AG09309 (cell line): ENCODE results near the gene LDHA.

Experiments used
- DNase-seq: peaks from one replicate; pipeline ENCODE4 v3.0.0-alpha.2; 2010; ENCODE audit warnings: low read depth
- H3K4me3 ChIP-seq: 2 replicates; pipeline ENCODE4 v1.5.1; 2011; ENCODE audit warnings: mild to moderate bottlenecking, low read depth, low read length, moderate library complexity; ENCODE audit not compliant: control insufficient read depth
- TF ChIP-seq, protein P1 (sequence below): IDR thresholded peaks from 2 replicates; pipeline ENCODE4 v1.5.1; 2011; ENCODE audit warnings: mild to moderate bottlenecking, low read depth, low read length, inconsistent platforms; ENCODE audit not compliant: insufficient read depth, control insufficient read depth; ENCODE audit errors: missing control alignments

Gene LDHA

DNA sequence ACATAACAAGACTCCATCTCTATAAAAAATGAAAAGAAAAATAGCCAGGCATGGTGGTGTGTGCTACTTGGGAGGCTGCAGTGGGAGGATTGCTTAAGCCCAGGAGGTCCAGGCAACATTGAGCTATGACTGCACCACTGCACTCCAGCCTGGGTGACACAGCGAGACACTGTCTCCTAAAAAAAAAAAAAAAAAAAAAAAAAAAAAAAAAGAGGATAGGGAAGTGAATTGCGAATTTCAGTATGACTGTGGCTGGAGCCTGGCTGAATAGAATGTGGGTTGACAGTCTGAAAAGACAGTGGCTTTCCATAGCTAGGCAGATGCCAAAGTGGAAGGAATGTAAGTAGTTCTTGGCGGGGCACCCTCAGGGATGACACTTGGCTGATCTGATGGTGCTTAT is 54.9 kb downstream of the LDHA start:
- H3K4me3 ChIP-seq: no peak overlapping the region
- no peak for DNase-seq
- TF ChIP-seq, protein P1, sequence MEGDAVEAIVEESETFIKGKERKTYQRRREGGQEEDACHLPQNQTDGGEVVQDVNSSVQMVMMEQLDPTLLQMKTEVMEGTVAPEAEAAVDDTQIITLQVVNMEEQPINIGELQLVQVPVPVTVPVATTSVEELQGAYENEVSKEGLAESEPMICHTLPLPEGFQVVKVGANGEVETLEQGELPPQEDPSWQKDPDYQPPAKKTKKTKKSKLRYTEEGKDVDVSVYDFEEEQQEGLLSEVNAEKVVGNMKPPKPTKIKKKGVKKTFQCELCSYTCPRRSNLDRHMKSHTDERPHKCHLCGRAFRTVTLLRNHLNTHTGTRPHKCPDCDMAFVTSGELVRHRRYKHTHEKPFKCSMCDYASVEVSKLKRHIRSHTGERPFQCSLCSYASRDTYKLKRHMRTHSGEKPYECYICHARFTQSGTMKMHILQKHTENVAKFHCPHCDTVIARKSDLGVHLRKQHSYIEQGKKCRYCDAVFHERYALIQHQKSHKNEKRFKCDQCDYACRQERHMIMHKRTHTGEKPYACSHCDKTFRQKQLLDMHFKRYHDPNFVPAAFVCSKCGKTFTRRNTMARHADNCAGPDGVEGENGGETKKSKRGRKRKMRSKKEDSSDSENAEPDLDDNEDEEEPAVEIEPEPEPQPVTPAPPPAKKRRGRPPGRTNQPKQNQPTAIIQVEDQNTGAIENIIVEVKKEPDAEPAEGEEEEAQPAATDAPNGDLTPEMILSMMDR: no peak

DNA sequence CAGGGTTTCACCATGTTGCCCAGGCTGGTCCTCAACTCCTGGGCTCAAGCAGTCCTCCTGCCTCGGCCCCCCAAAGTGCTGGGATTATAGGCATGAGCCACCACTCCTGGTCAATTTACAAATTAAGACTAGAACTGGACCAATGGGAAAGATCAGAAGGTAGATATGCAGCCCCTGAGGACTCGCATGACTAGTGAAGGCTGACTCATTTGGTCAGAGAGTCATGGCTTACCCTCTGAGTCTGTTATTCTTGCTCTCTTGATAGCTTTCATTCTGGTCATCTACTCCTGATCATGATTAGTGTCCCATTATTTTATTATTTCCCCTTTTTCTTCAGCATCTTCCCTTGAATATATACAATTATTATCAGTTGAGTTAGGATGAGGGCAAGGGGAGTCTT is 58.6 kb downstream of the LDHA start:
- H3K4me3 ChIP-seq: no peak overlapping the region
- TF ChIP-seq, protein P1: no peak
- no peak for DNase-seq

DNA sequence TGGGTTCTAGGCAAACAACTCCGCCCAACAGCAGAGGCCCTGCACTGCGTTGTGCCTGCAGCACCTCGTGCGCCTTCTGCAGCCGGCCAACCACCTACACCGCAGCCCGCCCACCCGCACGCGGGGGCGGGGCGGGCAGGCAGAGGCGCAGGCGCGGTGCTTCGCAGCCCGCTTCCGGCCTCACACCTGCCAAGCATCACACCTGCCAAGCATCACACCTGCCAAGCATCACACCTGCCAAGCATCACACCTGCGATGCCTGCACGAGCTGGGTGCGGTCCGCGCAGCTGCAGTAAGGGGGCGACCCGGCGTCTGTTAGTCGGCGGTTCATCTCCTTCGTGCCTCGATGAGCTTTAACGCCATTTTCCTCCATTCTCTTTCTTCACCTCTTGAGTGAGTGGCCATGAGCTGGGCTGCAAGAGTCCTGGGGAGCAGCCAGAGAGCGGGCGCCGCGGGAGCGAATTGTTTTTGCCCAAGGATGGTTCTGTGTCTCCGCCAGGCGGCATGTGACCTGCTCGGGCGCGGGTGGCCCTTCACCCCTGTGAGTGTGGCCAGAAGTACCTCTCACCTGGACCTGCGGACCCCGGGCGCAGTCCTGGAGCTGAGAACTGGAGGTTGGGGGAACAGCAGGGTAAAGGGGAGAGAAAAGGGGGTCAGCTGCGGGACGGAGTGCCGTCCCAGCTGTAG is 61.5 kb downstream of the LDHA start, which contains the start of gene LDHAL6A:
Gene LDHAL6A (plus strand): TSS at position 171 of the 687 bp plus-strand sequence. CDS start 825 bp downstream, outside the sequence.
- no peak within 1 kb of the TSS for H3K4me3 ChIP-seq

DNA sequence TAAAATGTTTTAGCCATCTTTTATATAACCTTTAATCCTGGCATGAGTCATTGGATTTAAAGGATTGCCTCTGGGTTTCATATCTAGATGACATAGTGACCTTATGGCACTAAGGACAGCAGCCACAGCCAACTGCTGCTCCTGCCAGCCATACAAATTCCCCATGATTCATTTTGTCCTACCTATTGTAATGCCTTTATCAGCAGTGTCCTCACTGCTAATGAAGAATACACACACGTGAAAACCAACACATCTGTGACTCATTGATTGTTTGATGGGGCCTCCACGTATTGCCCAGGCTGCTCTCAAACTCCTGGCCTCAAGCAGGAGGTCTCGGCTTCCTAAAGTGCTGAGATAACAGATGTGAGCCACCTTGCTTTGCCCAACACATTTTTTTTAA is 63.1 kb downstream of the LDHA start:
- TF ChIP-seq, protein P1: no peak
- H3K4me3 ChIP-seq: no peak overlapping the region
- DNase-seq: no peak

More for the DNA sequence above, 61.5 kb downstream of the LDHA start, which contains the start of gene LDHAL6A:
- no peak for DNase-seq
- TF ChIP-seq, protein P1: no peak
